Amniotic stem cell (primary cell): Measurements from ENCODE around the gene AHCY.
"Not testable (repeated sequence)": the region's sequence is repeated elsewhere in the genome, so short reads cannot be mapped to it uniquely, and the experiment has no call there.

Experiments used
- DNase-seq: peaks from one replicate; lab custom pipeline; 2025; lab: John Stamatoyannopoulos, UW

The AHCY gene

DNA sequence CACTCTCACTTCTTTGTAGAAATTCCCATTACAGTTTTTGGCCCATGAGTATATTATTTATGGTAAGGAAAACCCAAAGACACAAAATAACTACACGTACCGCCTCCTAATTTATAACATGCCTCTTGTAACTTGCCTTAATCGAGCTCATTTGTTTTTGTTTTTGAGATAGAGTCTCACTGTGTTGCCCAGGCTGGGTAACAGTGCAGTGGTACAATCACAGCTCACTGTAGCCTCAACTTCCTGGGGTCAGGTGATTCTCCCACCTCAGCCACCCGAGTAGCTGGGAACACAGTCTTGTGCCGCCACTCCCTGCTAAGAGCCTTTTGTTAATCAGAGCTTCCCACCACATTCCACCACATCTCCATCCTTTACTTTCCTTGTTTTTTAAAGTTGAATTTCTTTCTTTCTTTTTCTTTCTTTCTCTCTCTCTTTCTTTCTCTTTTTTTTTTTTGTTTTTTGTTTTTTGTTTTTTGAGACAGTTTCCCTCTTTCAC is 46.5 kb downstream of the AHCY start:
- DNase-seq, result no peak

DNA sequence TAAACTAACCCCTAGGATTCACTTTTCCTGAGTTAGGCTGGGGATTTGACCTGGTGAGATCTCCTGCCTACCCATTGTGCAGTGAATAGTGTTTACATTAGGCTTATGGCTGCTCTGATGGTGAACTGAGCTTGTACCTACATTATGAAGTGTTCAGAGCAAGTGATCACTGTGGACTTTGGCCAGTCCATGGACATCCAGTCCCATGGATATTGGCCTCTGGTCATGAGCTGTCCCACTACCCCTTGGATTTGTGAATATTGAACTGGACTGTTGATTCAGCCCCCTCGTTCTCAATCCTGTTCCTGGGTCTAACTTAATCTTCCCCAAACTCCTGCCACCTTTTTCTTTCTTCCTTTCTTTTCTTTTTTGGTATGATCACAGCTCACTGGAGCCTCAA is 48.2 kb downstream of the AHCY start:
- DNase-seq, result no peak

DNA sequence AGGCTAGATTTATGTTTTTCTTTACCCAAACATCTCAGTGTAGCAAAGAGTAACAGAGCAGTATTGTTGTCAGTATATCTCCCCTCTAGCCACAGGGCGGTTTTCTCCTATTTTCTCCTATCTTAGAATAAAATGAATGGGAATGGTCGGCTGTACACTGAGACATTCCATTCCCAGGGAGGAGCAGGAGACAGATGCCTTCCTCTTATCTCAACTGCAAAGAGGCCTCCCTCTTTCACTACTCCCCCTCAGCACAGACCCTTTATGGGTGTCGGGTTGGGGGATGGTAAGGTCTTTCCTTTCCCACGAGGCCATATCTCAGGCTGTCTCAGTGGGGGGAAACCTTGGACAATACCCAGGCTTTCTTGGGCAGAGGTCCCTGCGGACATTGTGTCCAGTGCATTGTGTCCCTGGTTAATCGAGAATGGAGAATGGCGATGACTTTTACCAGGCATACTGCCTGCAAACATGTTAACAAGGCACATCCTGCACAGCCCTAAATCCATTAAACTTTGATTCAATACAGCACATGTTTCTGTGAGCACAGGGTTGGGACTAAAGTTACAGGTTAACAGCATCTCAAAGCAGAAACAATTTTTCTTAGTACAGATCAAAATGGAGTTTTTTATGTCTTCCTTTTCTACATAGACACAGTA is 50.6 kb downstream of the AHCY start:
- DNase-seq, result not testable (repeated sequence)

DNA sequence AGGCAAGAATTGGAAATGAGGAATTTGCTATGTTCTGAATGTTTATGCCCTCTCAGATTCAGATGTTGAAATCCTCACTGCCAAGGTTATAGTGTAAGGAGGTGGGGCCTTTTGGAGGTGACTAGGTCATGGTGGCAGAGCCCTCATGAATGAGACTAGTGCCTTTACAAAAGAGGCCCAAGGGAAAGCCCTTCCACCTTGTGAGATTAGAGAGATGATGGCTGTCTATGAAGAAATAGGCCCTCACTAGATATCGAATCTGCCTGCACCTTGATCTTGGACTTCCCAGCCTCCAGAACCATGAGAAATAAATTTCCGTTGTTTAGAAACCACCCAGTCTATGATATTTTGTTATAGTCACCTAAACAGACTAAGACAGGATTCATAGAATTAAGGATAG is 51.5 kb downstream of the AHCY start:
- DNase-seq, result no peak

DNA sequence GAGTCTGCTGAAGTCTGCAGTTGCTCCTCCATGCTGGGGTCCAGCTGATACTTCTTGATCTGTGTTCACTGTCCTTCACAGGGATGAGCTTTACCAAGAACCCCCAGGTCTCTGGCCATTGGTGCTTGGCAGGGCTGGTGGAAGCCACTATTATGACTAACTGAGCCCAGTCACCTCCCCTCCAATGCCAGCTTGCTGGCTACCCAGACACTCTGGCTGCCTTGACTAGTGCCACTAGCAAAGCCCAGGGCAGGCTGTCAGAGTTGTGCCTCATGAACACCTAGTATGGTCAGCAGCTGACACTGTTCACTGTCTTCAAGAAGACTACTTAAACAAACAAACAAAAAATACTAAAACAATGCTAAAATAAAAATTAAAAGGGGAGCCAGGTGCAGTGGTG is 53.1 kb downstream of the AHCY start:
- no peak for DNase-seq

DNA sequence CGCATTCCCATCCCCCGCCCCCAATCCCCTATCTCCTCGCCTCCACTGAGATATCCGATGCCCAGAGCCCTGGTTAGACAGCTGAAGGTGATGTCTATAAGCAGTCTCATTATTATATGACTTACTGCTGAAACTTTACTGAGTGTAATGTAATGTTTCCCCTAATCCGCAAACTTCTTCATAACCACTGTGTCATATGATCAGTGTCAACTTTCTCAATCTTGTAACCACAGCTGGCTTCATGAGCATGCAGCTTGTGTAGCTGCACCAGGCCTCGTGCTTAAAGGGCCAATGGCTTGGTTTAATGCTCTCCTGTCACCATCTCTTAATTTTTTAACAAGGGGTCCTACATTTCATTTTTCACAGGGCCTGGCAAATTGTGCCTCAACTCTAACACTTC is 53.9 kb downstream of the AHCY start:
- DNase-seq, result no peak

DNA sequence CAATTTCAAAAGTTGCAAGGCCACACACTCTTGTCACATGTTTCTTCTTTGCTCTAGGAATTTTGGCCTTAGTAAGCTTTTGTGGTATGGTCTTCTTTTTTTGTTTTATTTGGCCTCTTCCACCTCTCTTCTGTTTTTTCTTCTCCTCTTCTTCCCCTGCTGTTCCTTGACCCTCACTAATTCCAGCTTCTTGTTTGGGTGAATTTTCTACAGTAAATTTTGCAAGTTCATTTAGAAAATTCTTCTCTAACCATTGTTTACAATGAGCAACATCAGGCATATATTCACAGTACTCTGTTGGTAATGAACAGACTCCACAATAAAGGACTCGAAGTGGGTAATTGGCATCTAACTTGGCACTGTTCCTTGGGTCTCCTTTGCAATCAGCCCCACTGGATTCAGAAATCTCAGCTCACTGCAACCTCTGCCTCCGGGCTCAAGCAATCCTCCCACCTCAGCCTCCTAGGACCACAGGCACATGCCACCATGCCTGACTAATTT is 57.0 kb downstream of the AHCY start:
- DNase-seq, result no peak

DNA sequence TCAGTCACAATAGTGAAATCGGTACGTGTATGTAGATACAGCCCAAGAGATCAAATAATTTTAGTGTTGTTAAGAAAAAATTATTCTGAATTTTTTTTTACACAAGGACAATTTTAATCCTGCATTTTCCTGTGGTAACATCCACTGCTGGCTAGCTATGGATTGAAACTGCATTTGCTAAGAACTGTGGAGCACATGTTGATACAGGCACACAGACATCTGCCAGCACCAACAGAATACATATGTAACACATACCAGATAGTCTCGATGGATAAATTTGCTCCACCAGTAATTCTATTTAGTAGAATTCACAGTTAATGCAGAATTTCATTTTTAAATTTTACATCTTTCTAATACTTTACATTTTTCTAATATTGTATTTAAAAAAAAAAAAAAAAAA is 59.8 kb downstream of the AHCY start:
- no peak for DNase-seq

DNA sequence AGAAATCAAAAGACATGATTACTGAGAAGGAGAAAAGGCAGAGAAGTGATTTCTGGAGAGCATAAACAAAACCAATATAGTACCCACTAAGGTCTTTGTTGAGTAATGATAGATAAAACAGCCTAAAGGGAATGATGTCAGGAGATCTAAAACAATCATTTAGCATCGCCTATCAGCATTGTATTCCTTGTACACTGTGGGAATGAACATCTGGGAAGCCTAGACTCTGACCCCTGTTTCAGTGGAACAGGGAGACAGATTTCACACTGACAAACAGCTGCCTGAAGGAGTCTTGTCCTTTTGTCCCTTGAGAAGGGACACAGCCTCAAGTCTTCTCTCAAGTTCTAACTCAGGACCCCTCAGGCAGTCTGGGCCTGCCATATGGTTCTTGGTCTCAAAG is 60.3 kb downstream of the AHCY start:
- DNase-seq, result no peak

DNA sequence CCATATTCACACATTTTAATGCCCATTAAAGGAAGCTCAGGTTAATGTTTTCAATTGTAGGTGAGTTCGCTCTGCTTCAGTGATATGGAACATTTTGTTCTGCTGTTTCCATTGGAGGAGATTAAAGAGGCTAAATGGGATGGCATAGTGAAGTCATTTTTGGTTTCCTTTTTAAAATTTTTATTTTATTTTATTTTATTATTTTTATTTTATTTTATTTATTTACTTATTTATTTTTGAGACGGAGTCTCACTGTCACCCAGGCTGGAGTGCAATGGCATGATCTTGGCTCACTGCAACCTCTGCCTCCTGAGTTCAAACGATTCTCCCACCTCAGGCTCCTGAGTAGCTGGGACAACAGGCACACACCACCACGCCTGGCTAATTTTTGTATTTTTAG is 61.1 kb downstream of the AHCY start:
- not testable (repeated sequence) for DNase-seq

DNA sequence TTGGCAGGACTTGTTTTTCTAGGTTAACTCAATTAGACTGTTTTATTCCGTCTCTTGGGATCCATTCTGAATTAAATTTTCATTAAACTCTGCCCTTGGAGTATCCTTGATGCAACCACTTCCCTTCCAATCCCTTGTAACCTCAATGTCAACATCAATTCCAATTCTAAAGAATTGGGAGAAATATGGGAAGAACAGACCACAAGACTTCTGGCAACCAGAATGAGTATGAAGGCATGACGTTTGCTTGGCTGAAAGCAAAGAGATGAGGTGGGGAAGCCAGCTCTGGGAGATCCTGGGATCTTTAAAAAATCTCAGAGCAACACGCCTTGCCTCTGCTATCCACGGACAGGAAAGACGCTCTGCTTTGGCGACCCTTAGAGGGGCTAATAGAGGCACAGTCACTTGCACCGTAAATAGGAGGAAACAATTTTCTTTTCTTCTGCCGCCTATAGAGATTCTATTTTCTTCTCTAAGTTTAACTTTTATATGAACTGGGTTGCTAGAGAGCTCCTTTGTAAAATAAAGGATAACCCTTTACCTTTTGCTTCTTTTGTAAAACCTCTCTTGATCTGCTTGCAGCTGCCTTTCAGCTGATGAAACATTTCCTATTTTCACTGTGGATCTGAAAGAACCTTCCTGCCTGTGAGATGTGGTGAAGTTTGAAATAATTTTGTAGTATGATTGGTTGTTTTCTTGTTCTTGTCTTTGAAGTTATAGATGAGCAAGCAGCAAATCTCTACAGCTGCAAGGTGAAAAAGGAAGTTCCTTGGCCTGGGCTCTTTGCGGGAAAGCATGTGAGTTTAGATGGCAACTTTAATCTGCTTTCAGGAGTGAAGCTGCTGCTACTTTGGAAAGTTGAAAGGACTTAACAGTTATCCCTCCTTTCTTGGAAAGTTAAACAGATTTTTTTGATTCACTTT is 62.2 kb downstream of the AHCY start, which contains the start of gene ASIP:
Gene ASIP, plus strand, starts transcription at position 731 of the 923 bp plus-strand sequence. CDS start 18,952 bp downstream, outside the sequence.
- no peak for DNase-seq

DNA sequence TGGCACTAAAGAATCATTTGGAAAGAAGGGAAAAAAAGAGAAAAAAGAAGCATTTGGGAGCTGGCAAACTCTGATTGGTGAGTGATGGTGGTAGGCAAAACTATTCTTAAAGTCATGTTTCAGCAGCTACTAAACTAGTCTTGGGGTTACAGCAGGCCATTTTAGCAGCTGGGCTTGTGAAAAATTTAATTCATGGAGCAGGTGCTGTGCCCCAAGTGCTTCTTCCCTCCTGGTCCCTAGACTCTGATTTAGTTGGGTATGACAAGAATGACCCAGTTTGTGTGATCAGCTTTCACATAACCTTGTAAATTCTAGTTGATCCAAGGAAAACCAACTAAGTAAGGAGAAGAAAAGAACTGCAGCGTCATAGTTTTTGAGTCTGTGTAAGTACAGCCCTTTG is 63.0 kb downstream of the AHCY start:
- DNase-seq, result no peak

DNA sequence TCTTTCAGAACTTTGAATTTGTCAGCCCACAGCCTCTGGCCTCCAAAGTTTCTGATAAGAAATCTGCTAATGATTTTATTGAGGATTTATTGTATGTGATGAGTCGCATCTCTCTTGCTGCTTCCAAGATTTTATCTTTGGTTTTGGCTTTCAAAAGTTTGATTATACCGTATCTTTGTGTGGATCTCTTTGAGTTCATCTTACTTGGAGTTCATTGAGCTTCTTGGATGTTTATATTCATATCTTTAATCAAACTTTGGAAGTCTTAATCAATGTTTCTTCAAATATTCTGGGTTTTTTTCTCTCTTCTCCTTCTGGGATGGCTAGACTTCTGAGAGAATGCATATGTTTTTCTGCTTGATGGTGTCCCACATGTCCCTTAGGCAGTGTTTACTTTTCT is 65.2 kb downstream of the AHCY start:
- no peak for DNase-seq

DNA sequence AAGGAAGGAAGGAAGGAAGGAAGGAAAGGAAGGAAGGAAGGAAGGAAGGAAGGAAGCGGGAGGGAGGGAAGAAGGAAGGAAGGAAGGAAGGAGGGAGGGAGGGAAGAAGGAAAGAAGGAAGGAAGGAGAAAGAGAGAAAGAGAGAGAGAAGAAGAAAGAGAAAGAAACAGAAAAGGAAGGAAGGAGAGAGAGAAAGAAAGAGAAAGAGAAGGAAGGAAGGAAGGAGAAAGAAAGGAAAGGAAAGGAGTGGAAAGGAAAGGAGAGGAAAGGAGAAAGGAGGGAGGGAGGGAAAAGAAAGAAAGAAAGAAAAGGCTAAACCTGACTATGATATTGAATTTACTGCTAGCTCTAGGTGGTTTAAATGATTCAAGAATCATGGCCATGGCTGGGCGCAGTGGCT is 67.3 kb downstream of the AHCY start:
- DNase-seq, result no peak

DNA sequence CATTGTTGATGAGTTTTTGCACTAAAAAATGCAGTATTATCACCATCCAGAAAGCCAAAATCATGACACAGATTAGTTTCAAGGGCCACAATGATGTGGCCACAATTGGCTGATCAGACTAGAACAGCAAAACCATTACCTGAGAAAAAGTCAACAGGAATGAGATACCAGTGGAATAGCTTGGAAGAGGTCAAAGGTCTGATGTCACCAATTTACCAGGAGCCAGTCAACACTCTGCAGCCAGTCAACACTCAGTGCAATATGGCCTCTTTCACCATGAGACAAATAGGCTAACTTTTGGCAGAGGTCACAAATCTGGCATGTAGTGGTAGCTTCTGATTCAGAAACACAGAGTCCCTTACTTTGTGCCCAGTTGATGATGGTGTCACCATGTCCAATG is 69.5 kb downstream of the AHCY start:
- DNase-seq, result no peak

DNA sequence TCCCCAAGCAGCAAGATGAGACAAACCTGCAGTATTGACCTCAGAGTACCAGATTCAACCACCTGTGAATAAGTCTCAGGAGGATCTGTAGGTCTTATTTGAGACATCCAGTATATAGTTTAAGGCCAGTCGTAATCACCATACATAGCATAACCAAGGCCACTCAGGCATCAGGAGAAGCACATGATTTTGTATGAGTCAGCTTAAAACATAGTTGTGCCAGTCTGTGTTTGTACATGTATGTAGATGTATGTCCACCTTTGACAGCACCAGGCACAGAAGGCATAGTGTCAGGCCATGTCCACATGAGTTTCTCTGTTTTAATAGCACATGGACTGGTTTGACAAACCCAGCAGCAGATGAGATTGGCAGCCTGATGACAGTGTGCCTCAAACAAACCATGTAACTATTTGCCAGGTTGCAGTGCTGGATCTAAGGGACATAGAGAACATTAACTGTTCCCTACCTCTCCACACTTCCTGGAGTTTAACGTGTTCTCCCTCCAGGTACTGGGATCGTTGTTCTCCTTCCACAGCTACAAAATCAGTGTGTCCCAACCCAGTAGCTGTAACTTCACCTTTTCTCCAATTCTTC is 70.6 kb downstream of the AHCY start:
- no peak for DNase-seq

DNA sequence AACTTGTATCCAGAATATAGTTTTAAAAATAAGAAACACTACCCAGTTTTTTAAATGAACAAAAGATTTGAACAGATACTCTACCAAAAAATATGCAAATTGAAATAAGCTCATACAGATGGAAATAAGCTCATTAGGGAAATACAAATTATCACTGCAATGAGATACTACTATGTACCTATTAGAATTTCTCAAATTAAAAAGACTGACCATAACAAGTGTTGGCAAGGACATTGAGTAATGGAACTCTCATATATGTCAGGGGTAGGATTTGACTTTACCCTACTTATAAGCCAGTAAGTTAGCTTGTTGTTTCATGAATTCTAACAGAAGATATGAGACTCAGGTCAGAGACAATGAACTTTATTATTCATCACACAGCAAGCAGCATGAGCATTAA is 71.5 kb downstream of the AHCY start:
- DNase-seq, result no peak
